Measurements from ENCODE around the gene CALCB.

Gene CALCB

GRCh38 chr11:15117751-15118150 is 44.4 kb downstream of the CALCB start:
- DNase-seq = peak in 15 of 51 donors; percentile 8 to 45 (median 29)

GRCh38 chr11:15118431-15118830 is 45.0 kb downstream of the CALCB start:
- DNase-seq = no peak

- DNase-seq = no peak
Observed at GRCh38 chr11:15119352-15119751, 46.0 kb downstream of the CALCB start.

DNA sequence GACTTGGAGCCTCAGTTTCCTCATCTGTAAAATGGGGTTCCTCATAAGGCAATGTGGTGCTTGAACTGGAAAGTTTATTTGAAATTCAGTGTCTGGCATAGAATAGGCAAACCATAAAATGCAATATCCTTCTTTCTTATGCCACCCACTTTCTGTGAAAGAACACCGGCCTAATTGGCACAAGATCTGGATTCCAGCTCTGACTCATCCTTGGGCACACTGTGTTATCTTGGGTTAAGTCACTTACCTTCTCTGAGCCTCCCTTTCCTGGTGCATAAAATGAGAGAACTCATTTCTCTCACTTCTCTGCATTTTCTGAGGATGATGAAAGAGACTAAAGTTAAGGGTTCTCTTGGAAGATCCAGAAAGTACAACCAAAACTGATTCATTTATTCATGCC is 46.4 kb downstream of the CALCB start:
- DNase-seq = no peak

GRCh38 chr11:15123849-15124248 is 50.5 kb downstream of the CALCB start:
- DNase-seq = peak in 1 of 51 donors; percentile 29

DNA sequence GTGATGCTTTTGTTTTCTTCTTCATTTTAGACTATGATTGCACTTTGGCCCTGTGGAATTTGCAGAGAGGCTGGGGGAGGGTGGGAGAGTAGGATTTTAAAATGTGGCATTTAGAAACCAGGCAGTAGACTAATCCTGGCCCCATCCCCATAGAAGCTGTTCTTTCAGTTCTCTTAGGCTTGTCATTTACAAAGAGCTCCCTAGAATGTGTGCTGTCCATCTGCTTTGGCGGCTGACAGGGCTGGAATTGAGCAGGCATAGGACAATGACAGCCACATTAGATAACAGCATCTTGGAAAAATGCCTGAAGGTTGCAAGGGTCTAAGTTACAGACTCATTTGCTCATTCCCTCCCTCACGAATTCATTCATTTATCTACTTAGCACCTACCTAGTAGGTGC is 51.1 kb downstream of the CALCB start:
- DNase-seq = no peak

DNA sequence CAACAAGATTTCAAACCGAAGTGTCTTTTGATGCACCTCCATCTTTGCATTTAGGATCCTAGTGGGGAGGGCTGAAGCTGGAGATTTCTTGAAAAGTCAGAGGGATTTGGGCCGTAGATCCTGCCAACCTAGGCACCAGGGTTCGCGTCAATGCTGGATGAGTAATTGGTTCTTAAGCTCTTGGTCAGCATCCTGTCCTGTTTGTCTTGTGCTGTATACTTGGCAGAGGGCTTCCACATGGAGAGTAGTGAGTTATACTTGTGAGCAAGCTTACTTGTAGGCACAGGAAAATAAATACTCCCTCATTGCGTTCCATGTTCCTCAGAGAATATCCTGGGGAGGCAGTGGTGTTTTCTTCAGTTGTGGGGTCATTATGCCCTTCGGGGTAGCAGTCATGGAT is 53.9 kb downstream of the CALCB start:
- DNase-seq = no peak
